Endothelial cell (in vitro differentiated cells): ENCODE data around the gene CRYGS. TPM values are rescaled to one million over a fixed set of nuclear protein-coding genes. Genes with fewer than 3 reads are reported as not detected.
"Not testable (repeated sequence)": the region's sequence is repeated elsewhere in the genome, so short reads cannot be mapped to it uniquely, and the experiment has no call there.

Experiments
- DNase-seq: peaks from one replicate; pipeline ENCODE4 v3.0.0; 2021; ENCODE audit warnings: low spot score
- H3K27ac Mint-ChIP-seq: one replicate; pipeline ENCODE4 v1.8.0; 2021; ENCODE audit warnings: mixed read lengths, inconsistent platforms; ENCODE audit not compliant: unreplicated experiment
- H3K27me3 Mint-ChIP-seq: one replicate; pipeline ENCODE4 v1.8.0; 2021; ENCODE audit warnings: mild to moderate bottlenecking, moderate library complexity, mixed read lengths, inconsistent platforms; ENCODE audit not compliant: unreplicated experiment
- H3K36me3 Mint-ChIP-seq: one replicate; pipeline ENCODE4 v1.8.0; 2021; ENCODE audit warnings: mild to moderate bottlenecking, low read depth, mixed read lengths, inconsistent platforms; ENCODE audit not compliant: unreplicated experiment
- H3K4me1 Mint-ChIP-seq: one replicate; pipeline ENCODE4 v1.8.0; 2021; ENCODE audit warnings: mild to moderate bottlenecking, mixed read lengths, inconsistent platforms; ENCODE audit not compliant: unreplicated experiment
- H3K4me3 Mint-ChIP-seq: one replicate; pipeline ENCODE4 v1.8.0; 2021; ENCODE audit warnings: mild to moderate bottlenecking, mixed read lengths, inconsistent platforms; ENCODE audit not compliant: unreplicated experiment
- H3K9me3 Mint-ChIP-seq: one replicate; pipeline ENCODE4 v1.8.0; 2021; ENCODE audit warnings: mixed read lengths, inconsistent platforms; ENCODE audit not compliant: unreplicated experiment
- total RNA-seq: library from RNA; stranded (reverse); fragmentation: NEBNext Ultra II Directional; extraction: Animal tissue kit (Norgen Biotek cat#: 25700); gene quantifications from one replicate; pipeline ENCODE4 v1.2.1, GENCODE V29; 2021; ENCODE audit not compliant: unreplicated experiment
- TF ChIP-seq, protein P1 (sequence below): fragments of 200-600 bp; sonication (generic); IDR thresholded peaks from one replicate; pipeline ENCODE4 v1.5.0; 2021; ENCODE audit warnings: antibody characterized with exemption; ENCODE audit not compliant: unreplicated experiment

CRYGS gene
- total RNA-seq, 1 donor from 2014 or later: 5.8 TPM

DNA sequence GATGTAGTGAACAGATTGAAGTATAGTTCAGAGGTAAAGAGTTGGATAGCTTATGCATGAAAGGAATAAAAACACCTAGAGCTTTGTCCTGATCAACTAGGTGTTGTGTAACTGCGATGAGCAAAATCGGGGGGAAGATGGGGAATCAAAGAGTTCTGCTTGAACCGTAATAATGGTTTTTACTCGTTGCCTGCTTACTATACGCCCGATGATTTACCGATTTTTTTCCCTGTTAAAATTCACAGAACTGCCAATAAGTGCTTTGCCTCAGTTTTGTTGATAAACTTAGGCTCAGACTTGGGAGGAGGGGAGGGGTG lies 25.6 kb upstream of the CRYGS start:
- no peak for DNase-seq
- peaks cover 5% of the 10 kb centered on the region for H3K27me3 Mint-ChIP-seq
- H3K36me3 Mint-ChIP-seq: peaks cover 12% of the 10 kb centered on the region
- peaks cover 25% of the 10 kb centered on the region for H3K4me1 Mint-ChIP-seq
- H3K27ac Mint-ChIP-seq: peak overlapping the region; percentile 85
- no peaks in the 10 kb centered on the region for H3K9me3 Mint-ChIP-seq
- TF ChIP-seq, protein P1, sequence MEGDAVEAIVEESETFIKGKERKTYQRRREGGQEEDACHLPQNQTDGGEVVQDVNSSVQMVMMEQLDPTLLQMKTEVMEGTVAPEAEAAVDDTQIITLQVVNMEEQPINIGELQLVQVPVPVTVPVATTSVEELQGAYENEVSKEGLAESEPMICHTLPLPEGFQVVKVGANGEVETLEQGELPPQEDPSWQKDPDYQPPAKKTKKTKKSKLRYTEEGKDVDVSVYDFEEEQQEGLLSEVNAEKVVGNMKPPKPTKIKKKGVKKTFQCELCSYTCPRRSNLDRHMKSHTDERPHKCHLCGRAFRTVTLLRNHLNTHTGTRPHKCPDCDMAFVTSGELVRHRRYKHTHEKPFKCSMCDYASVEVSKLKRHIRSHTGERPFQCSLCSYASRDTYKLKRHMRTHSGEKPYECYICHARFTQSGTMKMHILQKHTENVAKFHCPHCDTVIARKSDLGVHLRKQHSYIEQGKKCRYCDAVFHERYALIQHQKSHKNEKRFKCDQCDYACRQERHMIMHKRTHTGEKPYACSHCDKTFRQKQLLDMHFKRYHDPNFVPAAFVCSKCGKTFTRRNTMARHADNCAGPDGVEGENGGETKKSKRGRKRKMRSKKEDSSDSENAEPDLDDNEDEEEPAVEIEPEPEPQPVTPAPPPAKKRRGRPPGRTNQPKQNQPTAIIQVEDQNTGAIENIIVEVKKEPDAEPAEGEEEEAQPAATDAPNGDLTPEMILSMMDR: no peak
- peak overlapping the region; percentile 99 for H3K4me3 Mint-ChIP-seq

DNA sequence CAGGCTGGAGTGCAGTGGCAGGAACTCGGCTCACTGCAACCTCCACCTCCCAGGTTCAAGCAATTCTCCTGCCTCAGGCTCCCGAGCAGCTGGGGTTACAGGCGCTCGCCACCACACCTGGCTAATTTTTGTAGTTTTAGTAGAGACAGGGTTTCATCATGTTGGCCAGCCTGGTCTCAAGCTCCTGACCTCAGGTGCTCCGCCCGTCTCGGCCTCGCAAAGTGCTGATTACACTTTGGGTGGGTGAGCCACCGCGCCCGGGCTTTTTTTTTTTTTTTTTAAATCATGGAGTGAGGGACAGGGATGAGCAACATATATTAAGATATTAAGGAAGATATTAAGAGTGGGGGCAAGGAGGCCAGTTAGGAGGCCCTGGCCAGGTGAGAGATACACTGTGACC lies 25.2 kb upstream of the CRYGS start:
- DNase-seq, H3K9me3 Mint-ChIP-seq, H3K27me3 Mint-ChIP-seq: not testable (repeated sequence)
- H3K4me3 Mint-ChIP-seq: peak overlapping the region; percentile 99
- H3K4me1 Mint-ChIP-seq: peaks cover 29% of the 10 kb centered on the region
- H3K27ac Mint-ChIP-seq: peak overlapping the region; percentile 85
- peaks cover 12% of the 10 kb centered on the region for H3K36me3 Mint-ChIP-seq

DNA sequence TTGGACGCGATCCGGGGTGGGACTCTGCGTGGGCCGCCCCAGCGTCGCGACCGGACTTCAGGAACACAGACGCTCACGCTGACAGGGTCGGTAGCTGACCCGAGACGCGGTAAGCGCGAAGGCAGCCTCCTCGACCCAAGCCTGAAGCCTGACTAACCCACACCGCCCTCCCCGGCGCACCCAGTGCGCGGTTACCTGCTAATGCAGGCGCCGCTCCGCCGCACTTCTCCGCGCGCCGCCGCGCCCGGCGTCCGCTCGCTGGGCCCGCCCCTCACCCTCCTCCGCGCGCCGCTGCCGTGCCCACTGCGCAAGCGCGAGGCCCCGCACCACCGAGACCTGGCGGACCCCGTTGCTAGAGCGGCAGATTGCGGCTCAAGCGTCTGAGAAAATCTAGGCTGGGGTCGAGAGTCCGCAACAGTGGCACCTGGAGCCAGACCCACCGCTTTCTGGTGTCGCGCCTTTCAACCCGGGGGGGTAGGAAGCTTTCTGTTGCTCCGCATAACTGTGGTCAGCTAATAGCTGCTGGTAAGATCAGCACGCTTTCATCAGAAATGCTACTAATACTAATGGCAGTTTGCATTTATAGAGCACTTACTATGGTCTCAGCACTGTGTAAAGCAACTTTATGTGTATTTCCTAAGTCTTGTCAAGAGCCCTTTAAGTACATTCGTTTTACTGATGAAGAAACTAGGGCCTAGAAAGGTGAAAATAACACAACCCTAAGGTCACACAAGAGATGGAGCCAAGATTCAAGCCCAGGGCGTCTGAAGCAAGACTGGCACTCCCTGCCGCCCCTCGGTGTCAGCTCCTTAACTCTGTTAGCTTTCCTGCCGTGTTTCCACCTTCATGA lies 23.1 kb upstream of the CRYGS start, which contains the start of gene TBCCD1:
TSS of gene TBCCD1 (minus strand) at position 268 of the 850 bp plus-strand sequence. CDS start 3,010 bp downstream, outside the sequence.
- TF ChIP-seq, protein P1: no peak
- Mint-ChIP-seq H3K9me3 (no peaks in the 10 kb centered on the region), H3K27me3 (peaks cover 5% of the 10 kb centered on the region), H3K36me3 (peaks cover 12% of the 10 kb centered on the region), H3K4me1 (peaks cover 30% of the 10 kb centered on the region), H3K27ac (peak within 1 kb of the TSS; percentile 85), H3K4me3 (peak within 1 kb of the TSS; percentile 95)
- peak; percentile 98 for DNase-seq

DNA sequence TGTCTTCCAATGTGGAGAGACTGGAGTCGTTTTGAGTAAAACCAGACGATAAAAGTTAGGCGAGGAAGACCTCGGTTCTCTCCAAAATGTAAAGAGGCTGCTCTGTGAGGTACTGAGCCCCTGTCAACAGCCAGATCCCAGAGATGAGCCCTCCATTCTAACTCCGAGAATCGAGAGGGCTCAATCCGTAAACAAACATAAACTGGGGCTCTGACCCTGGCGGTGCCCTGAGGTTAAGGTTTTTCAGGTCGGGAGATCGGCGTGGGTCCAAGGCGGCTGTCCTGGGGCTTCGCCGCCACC lies 22.5 kb upstream of the CRYGS start:
- peak overlapping the region; percentile 95 for H3K4me3 Mint-ChIP-seq
- TF ChIP-seq, protein P1: no peak
- H3K27me3 Mint-ChIP-seq: peaks cover 5% of the 10 kb centered on the region
- peak overlapping the region; percentile 85 for H3K27ac Mint-ChIP-seq
- H3K9me3 Mint-ChIP-seq: no peaks in the 10 kb centered on the region
- H3K36me3 Mint-ChIP-seq: peaks cover 12% of the 10 kb centered on the region
- H3K4me1 Mint-ChIP-seq: peaks cover 30% of the 10 kb centered on the region
- no peak for DNase-seq

DNA sequence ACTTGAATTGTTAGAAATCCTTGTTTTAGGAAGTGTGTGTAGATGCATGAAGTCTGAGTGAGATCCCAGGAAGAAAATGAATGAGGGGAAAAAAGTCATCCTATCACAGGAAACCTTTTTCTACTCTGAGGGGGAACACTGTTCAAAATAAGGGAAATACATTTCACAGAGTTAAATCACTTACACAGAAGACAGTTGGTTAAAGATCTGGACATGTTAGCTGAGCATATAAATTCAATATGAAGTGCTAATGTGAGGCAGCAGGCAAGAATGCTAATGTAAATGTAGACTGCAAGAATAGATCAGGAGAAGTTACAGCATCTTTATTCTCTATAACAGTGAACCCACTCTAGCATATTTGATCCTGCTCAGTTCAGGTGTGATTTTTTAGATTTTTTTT lies 20.4 kb upstream of the CRYGS start:
- H3K27me3 Mint-ChIP-seq: no peaks in the 10 kb centered on the region
- TF ChIP-seq, protein P1: no peak
- no peak overlapping the region for H3K4me3 Mint-ChIP-seq
- H3K36me3 Mint-ChIP-seq: peaks cover 5% of the 10 kb centered on the region
- no peak for DNase-seq
- H3K27ac Mint-ChIP-seq: peak overlapping the region; percentile 26
- H3K9me3 Mint-ChIP-seq: no peaks in the 10 kb centered on the region
- peaks cover 21% of the 10 kb centered on the region for H3K4me1 Mint-ChIP-seq
